Measurements from ENCODE around the gene CD68.
A peak's percentile ranks its signal among the peaks of the same experiment; 100 is the strongest.

The CD68 gene

GRCh38 chr17:7626956-7627249 is 47.5 kb downstream of the CD68 start:
- H3K4me2 ChIP-seq (ENCODE audit: low read depth, low read length), result peak overlapping the region; percentile 73
- DNase-seq, result no peak
- H3F3A ChIP-seq (ENCODE audit: insufficient read depth, low read length), result no peaks in the 10 kb centered on the region
- peaks cover 6% of the 10 kb centered on the region; the same call in 1 of the 2 replicates for H3K79me2 ChIP-seq (ENCODE audit: low read length)
- H3K9me3 ChIP-seq (replicated peaks; ENCODE audit: insufficient read depth, low read length), result no peaks in the 10 kb centered on the region
- peak overlapping the region; percentile 66; the same call in 1 of the 2 replicates for H3K9ac ChIP-seq (ENCODE audit: low read length)
- H3K4me1 ChIP-seq (ENCODE audit: low read length), result 0 out of 2 replicates have a peak, but pooled peaks cover 5% of the 10 kb centered on the region
- no peak overlapping the region for H3K27ac ChIP-seq (ENCODE audit: low read length)
- no peaks in the 10 kb centered on the region for H3K27me3 ChIP-seq (replicated peaks; ENCODE audit: insufficient read depth, low read length)
- H4K20me1 ChIP-seq (ENCODE audit: insufficient read depth, low read length), result no peaks in the 10 kb centered on the region
- H3K9me2 ChIP-seq (replicated peaks; ENCODE audit: insufficient read depth, low read length), result no peaks in the 10 kb centered on the region
- H3K36me3 ChIP-seq (replicated peaks; ENCODE audit: insufficient read depth, low read length), result no peaks in the 10 kb centered on the region
- peak overlapping the region; percentile 69 for H2AFZ ChIP-seq (ENCODE audit: low read length)
- H3K4me3 ChIP-seq (ENCODE audit: low read length), result peak overlapping the region; percentile 73
- no peak for TF ChIP-seq EZH2phosphoT487 (IDR thresholded peaks at IDR 0.05; ENCODE audit: low read length)
- TF ChIP-seq CTCF (IDR thresholded peaks at IDR 0.05; ENCODE audit: low read length), result no peak
- TF ChIP-seq EZH2 (optimal IDR thresholded peaks at IDR 0.05; ENCODE audit: low read depth, low read length), result no peak

- Histone ChIP-seq H3K4me3 (ENCODE audit: low read length) (peak within 1 kb of the TSS; percentile 73), H3K9ac (ENCODE audit: low read length) (peak within 1 kb of the TSS; percentile 66), H3K4me1 (ENCODE audit: low read length) (peaks cover 8% of the 10 kb centered on the region), H3K4me2 (ENCODE audit: low read depth, low read length) (peak within 1 kb of the TSS; percentile 73), H3K9me2 (replicated peaks; ENCODE audit: insufficient read depth, low read length) (no peaks in the 10 kb centered on the region), H2AFZ (ENCODE audit: low read length) (peak within 1 kb of the TSS; percentile 69), H3K36me3 (replicated peaks; ENCODE audit: insufficient read depth, low read length) (no peaks in the 10 kb centered on the region), H4K20me1 (ENCODE audit: insufficient read depth, low read length) (no peaks in the 10 kb centered on the region), H3F3A (ENCODE audit: insufficient read depth, low read length) (no peaks in the 10 kb centered on the region), H3K9me3 (replicated peaks; ENCODE audit: insufficient read depth, low read length) (no peaks in the 10 kb centered on the region), H3K79me2 (ENCODE audit: low read length) (peaks cover 6% of the 10 kb centered on the region; the same call in 1 of the 2 replicates), H3K27ac (ENCODE audit: low read length) (no peak within 1 kb of the TSS), H3K27me3 (replicated peaks; ENCODE audit: insufficient read depth, low read length) (no peaks in the 10 kb centered on the region)
- peak; percentile 94 for DNase-seq
- TF ChIP-seq EZH2phosphoT487 (IDR thresholded peaks at IDR 0.05; ENCODE audit: low read length) (no peak), CTCF (IDR thresholded peaks at IDR 0.05; ENCODE audit: low read length) (no peak), EZH2 (optimal IDR thresholded peaks at IDR 0.05; ENCODE audit: low read depth, low read length) (no peak)
Observed at GRCh38 chr17:7627250-7628121, 48.0 kb downstream of the CD68 start, which contains the start of gene SAT2. TSS of gene SAT2 (minus strand) at chr17:7627821. CDS start at chr17:7627635, 186 bp downstream.

GRCh38 chr17:7629939-7630571 is 50.6 kb downstream of the CD68 start, which contains the start of gene SHBG:
TSS of gene SHBG (plus strand) at chr17:7630135. CDS start at chr17:7630173, 38 bp downstream.
- no peak within 1 kb of the TSS for H3K4me3 ChIP-seq (ENCODE audit: low read length)
- H3F3A ChIP-seq (ENCODE audit: insufficient read depth, low read length), result no peaks in the 10 kb centered on the region
- H3K4me2 ChIP-seq (ENCODE audit: low read depth, low read length), result no peak within 1 kb of the TSS
- H3K27me3 ChIP-seq (replicated peaks; ENCODE audit: insufficient read depth, low read length), result peaks cover 9% of the 10 kb centered on the region
- peaks cover 6% of the 10 kb centered on the region; the same call in 1 of the 2 replicates for H3K79me2 ChIP-seq (ENCODE audit: low read length)
- H3K9ac ChIP-seq (ENCODE audit: low read length), result no peak within 1 kb of the TSS
- peaks cover 12% of the 10 kb centered on the region for H3K4me1 ChIP-seq (ENCODE audit: low read length)
- no peak for DNase-seq
- no peaks in the 10 kb centered on the region for H4K20me1 ChIP-seq (ENCODE audit: insufficient read depth, low read length)
- TF ChIP-seq CTCF (IDR thresholded peaks at IDR 0.05; ENCODE audit: low read length), result no peak
- TF ChIP-seq EZH2phosphoT487 (IDR thresholded peaks at IDR 0.05; ENCODE audit: low read length), result no peak
- no peak for TF ChIP-seq EZH2 (optimal IDR thresholded peaks at IDR 0.05; ENCODE audit: low read depth, low read length)
- no peaks in the 10 kb centered on the region for H3K9me2 ChIP-seq (replicated peaks; ENCODE audit: insufficient read depth, low read length)
- H3K9me3 ChIP-seq (replicated peaks; ENCODE audit: insufficient read depth, low read length), result no peaks in the 10 kb centered on the region
- H2AFZ ChIP-seq (ENCODE audit: low read length), result no peak within 1 kb of the TSS
- no peaks in the 10 kb centered on the region for H3K36me3 ChIP-seq (replicated peaks; ENCODE audit: insufficient read depth, low read length)
- no peak within 1 kb of the TSS for H3K27ac ChIP-seq (ENCODE audit: low read length)
